OCI-LY1 (cell line): ENCODE measurements around the gene TMEM59.

ENCODE experiments used
- CTCF ChIP-seq: fragments of 200-600 bp; sonication (generic), shearing (Covaris generic); IDR thresholded peaks from 2 replicates; pipeline ENCODE4 v1.5.1; 2017; ENCODE audit warnings: mild to moderate bottlenecking, antibody characterized with exemption, low read length, moderate library complexity, mixed read lengths
- EZH2 ChIP-seq: fragments of 200-600 bp; sonication (generic), shearing (Covaris generic); IDR thresholded peaks from 2 replicates; pipeline ENCODE4 v1.8.0; 2017; ENCODE audit warnings: borderline replicate concordance, mixed run types, mild to moderate bottlenecking, antibody characterized with exemption, low read length, moderate library complexity, mixed read lengths

- TF ChIP-seq EZH2 (no peak), CTCF (no peak)
Measured at GRCh38 chr1:54046671-54047383, 6.2 kb downstream of the TMEM59 start.
